K562 (cell line): ENCODE measurements around the gene NQO2. TPM values are rescaled to one million over a fixed set of nuclear protein-coding genes. Genes with fewer than 3 reads are reported as not detected.
A peak's percentile ranks its signal among the peaks of the same experiment; 100 is the strongest.

ENCODE experiments used
- BRD4 ChIP-seq: fragments of 200-600 bp; sonication (generic); IDR thresholded peaks from 2 replicates; pipeline ENCODE4 v1.6.1; 2017; ENCODE audit warnings: inconsistent platforms
- CBX1 ChIP-seq: sonication (generic); IDR thresholded peaks from 2 replicates; pipeline ENCODE4 v1.6.1; 2016; ENCODE audit warnings: antibody characterized with exemption, low read depth, mild to moderate bottlenecking
- CREB3L1 ChIP-seq: fragments of 450-650 bp; IDR thresholded peaks from 2 replicates; pipeline ENCODE4 v1.6.1; 2014; ENCODE audit warnings: low read depth, mild to moderate bottlenecking, moderate library complexity, borderline replicate concordance
- FOXA1 ChIP-seq: fragments of 450-650 bp; IDR thresholded peaks from 2 replicates; pipeline ENCODE4 v1.6.1; 2016; ENCODE audit warnings: mild to moderate bottlenecking, borderline replicate concordance
- ID3 ChIP-seq, 2 experiments: fragments of 250-450 bp in 1 of 2; fragments of 450-650 bp in 1 of 2; sonication (Bioruptor Pico) in 1 of 2; IDR thresholded peaks; 2 replicates each; pipeline versions ENCODE4 v1.6.1 to v1.8.0; 2016 to 2021; ENCODE audit warnings: mild to moderate bottlenecking in 2 of 2, moderate library complexity in 2 of 2, missing compliant biosample characterization in 1 of 2, missing genetic modification characterization in 1 of 2
- KDM1A ChIP-seq, 2 experiments: fragments of 450-650 bp; IDR thresholded peaks; 2 replicates each; pipeline ENCODE4 v1.6.1; 2016; ENCODE audit warnings: mild to moderate bottlenecking in 2 of 2
- MAX ChIP-seq: sonication (generic); formaldehyde crosslinking; IDR thresholded peaks from 2 replicates; pipeline ENCODE4 v1.9.0; 2022; ENCODE audit warnings: mild to moderate bottlenecking, missing genetic modification reagents
- MTF1 ChIP-seq: fragments of 250-450 bp; sonication (Bioruptor Pico); IDR thresholded peaks from 2 replicates; pipeline ENCODE4 v1.9.0; 2021; ENCODE audit warnings: moderate library complexity, mild to moderate bottlenecking, inconsistent platforms, borderline replicate concordance
- NR4A1 ChIP-seq, 2 experiments: fragments of 250-450 bp in 1 of 2; fragments of 450-650 bp in 1 of 2; sonication (Bioruptor Pico) in 1 of 2; IDR thresholded peaks; 2 replicates each; pipeline versions ENCODE4 v1.4.0 to v1.6.1; 2016 to 2020; ENCODE audit warnings: mild to moderate bottlenecking in 2 of 2, missing compliant biosample characterization in 1 of 2, missing genetic modification characterization in 1 of 2, moderate library complexity in 1 of 2
- RAD51 ChIP-seq: fragments of 450-650 bp; IDR thresholded peaks from 2 replicates; pipeline ENCODE4 v1.7.1; 2016; ENCODE audit warnings: low read depth, mild to moderate bottlenecking, borderline replicate concordance
- SMARCB1 ChIP-seq: IDR thresholded peaks from 2 replicates; pipeline ENCODE4 v1.6.1; 2011; ENCODE audit warnings: improper control_type of control experiment, low read depth; ENCODE audit not compliant: insufficient read length
- STAT5A ChIP-seq: IDR thresholded peaks from 2 replicates; pipeline ENCODE4 v1.6.1; 2012; ENCODE audit warnings: low read length, inconsistent platforms, borderline replicate concordance
- ZNF274 ChIP-seq: IDR thresholded peaks from 2 replicates; pipeline ENCODE4 v1.6.1; 2011; ENCODE audit warnings: low read depth, mild to moderate bottlenecking, low read length, moderate library complexity, borderline replicate concordance
- polyA plus RNA-seq, 8 experiments: library from polyadenylated mRNA; depleted of rRNA in 4 of 8; stranded (reverse) in 5 of 8; unstranded in 3 of 8; fragments of >200 nt; fragmentation: Nextera tagmentation in 2 of 8; fragmentation: Illumina TruSeq in 1 of 8; extraction: Ambion mirVana in 2 of 8; extraction: Trizol in 1 of 8; gene quantifications; 2 replicates each; pipeline versions ENCODE4 v1.2.1 to v1.2.3, GENCODE V29; 2011 to 2014; ENCODE audit warnings: inconsistent platforms in 1 of 8, missing spikeins in 1 of 8
- total RNA-seq, 7 experiments: library from RNA; depleted of rRNA in 6 of 7; stranded (reverse); fragments of >200 nt in 6 of 7; fragmentation: Illumina TruSeq in 2 of 7; extraction: Trizol in 2 of 7; gene quantifications; 2 replicates each; pipeline versions ENCODE4 v1.2.1 to v1.2.3, GENCODE V29; 2011 to 2021; ENCODE audit warnings: low replicate concordance in 1 of 7
- TF ChIP-seq, protein P1 (sequence below): fragments of 200-600 bp; sonication (generic); IDR thresholded peaks from one replicate; pipeline ENCODE4 v1.6.1; 2012; ENCODE audit warnings: mild to moderate bottlenecking, low read depth, low read length, inconsistent platforms

Gene NQO2
- total and polyA plus RNA-seq, 9 of the 15 experiments (the other 6 are each of a cell fraction or from before 2014, with no cell fraction given) = 54.6 to 214 (median 116) TPM

- TF ChIP-seq ID3 (CRISPR knock-in tag; IDR thresholded peaks at IDR 0.05) = no peak
- TF ChIP-seq ID3 (tag; IDR thresholded peaks at IDR 0.05) = peak; percentile 3; the same call in 1 of the 2 replicates
- TF ChIP-seq CREB3L1 = peak; percentile 37; the same call in 1 of the 2 replicates
- TF ChIP-seq, protein P1, sequence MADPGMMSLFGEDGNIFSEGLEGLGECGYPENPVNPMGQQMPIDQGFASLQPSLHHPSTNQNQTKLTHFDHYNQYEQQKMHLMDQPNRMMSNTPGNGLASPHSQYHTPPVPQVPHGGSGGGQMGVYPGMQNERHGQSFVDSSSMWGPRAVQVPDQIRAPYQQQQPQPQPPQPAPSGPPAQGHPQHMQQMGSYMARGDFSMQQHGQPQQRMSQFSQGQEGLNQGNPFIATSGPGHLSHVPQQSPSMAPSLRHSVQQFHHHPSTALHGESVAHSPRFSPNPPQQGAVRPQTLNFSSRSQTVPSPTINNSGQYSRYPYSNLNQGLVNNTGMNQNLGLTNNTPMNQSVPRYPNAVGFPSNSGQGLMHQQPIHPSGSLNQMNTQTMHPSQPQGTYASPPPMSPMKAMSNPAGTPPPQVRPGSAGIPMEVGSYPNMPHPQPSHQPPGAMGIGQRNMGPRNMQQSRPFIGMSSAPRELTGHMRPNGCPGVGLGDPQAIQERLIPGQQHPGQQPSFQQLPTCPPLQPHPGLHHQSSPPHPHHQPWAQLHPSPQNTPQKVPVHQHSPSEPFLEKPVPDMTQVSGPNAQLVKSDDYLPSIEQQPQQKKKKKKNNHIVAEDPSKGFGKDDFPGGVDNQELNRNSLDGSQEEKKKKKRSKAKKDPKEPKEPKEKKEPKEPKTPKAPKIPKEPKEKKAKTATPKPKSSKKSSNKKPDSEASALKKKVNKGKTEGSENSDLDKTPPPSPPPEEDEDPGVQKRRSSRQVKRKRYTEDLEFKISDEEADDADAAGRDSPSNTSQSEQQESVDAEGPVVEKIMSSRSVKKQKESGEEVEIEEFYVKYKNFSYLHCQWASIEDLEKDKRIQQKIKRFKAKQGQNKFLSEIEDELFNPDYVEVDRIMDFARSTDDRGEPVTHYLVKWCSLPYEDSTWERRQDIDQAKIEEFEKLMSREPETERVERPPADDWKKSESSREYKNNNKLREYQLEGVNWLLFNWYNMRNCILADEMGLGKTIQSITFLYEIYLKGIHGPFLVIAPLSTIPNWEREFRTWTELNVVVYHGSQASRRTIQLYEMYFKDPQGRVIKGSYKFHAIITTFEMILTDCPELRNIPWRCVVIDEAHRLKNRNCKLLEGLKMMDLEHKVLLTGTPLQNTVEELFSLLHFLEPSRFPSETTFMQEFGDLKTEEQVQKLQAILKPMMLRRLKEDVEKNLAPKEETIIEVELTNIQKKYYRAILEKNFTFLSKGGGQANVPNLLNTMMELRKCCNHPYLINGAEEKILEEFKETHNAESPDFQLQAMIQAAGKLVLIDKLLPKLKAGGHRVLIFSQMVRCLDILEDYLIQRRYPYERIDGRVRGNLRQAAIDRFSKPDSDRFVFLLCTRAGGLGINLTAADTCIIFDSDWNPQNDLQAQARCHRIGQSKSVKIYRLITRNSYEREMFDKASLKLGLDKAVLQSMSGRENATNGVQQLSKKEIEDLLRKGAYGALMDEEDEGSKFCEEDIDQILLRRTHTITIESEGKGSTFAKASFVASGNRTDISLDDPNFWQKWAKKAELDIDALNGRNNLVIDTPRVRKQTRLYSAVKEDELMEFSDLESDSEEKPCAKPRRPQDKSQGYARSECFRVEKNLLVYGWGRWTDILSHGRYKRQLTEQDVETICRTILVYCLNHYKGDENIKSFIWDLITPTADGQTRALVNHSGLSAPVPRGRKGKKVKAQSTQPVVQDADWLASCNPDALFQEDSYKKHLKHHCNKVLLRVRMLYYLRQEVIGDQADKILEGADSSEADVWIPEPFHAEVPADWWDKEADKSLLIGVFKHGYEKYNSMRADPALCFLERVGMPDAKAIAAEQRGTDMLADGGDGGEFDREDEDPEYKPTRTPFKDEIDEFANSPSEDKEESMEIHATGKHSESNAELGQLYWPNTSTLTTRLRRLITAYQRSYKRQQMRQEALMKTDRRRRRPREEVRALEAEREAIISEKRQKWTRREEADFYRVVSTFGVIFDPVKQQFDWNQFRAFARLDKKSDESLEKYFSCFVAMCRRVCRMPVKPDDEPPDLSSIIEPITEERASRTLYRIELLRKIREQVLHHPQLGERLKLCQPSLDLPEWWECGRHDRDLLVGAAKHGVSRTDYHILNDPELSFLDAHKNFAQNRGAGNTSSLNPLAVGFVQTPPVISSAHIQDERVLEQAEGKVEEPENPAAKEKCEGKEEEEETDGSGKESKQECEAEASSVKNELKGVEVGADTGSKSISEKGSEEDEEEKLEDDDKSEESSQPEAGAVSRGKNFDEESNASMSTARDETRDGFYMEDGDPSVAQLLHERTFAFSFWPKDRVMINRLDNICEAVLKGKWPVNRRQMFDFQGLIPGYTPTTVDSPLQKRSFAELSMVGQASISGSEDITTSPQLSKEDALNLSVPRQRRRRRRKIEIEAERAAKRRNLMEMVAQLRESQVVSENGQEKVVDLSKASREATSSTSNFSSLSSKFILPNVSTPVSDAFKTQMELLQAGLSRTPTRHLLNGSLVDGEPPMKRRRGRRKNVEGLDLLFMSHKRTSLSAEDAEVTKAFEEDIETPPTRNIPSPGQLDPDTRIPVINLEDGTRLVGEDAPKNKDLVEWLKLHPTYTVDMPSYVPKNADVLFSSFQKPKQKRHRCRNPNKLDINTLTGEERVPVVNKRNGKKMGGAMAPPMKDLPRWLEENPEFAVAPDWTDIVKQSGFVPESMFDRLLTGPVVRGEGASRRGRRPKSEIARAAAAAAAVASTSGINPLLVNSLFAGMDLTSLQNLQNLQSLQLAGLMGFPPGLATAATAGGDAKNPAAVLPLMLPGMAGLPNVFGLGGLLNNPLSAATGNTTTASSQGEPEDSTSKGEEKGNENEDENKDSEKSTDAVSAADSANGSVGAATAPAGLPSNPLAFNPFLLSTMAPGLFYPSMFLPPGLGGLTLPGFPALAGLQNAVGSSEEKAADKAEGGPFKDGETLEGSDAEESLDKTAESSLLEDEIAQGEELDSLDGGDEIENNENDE = no peak
- no peak for TF ChIP-seq STAT5A
- TF ChIP-seq MTF1 (CRISPR knock-in tag) = no peak
- peak; percentile 46; the same call in 1 of the 2 replicates for TF ChIP-seq BRD4
- TF ChIP-seq FOXA1 = no peak
- TF ChIP-seq CBX1 = no peak
- TF ChIP-seq KDM1A (IDR thresholded peaks at IDR 0.05) = no peak
- no peak for TF ChIP-seq ZNF274
- TF ChIP-seq SMARCB1 = no peak
- peak; percentile 83 for TF ChIP-seq MAX (CRISPR knock-in tag)
- TF ChIP-seq NR4A1 (CRISPR knock-in tag; IDR thresholded peaks at IDR 0.05) = no peak
- no peak; the same call in 1 of the 2 replicates for TF ChIP-seq NR4A1 (tag; IDR thresholded peaks at IDR 0.05)
- TF ChIP-seq RAD51 = no peak
These were observed 47.1 kb upstream of the NQO2 start (continued) for GRCh38 chr6:2952557-2953095.
